SK-MEL-5 (cell line): Measurements from ENCODE around the gene PAEP. TPM values are rescaled to one million over a fixed set of nuclear protein-coding genes. Genes with fewer than 3 reads are reported as not detected.
"Not testable (repeated sequence)": the region's sequence is repeated elsewhere in the genome, so short reads cannot be mapped to it uniquely, and the experiment has no call there.

Experiments used
- DNase-seq: peaks from one replicate; pipeline ENCODE4 v3.0.0-alpha.2; 2016; ENCODE audit warnings: low read depth, low spot score
- in situ Hi-C: cut with HindIII; loops from 2 replicates; pipeline ENCODE4 v1.10.0; 2016; ENCODE audit warnings: low sequenced_read_pairs, high pct_unique_total_duplicates, low pct_unique_long_range_greater_than_20kb
- total RNA-seq: library from RNA; depleted of rRNA; stranded (reverse); fragments of >200 nt; shearing (Covaris generic); gene quantifications from 2 replicates; pipeline ENCODE4 v1.2.3, GENCODE V29; 2014

PAEP gene
- total RNA-seq, 1 experiment from 2014 or later = 45.8 TPM

GRCh38 chr9:135523521-135524129 lies 37.9 kb upstream of the PAEP start:
- DNase-seq = no peak

DNA sequence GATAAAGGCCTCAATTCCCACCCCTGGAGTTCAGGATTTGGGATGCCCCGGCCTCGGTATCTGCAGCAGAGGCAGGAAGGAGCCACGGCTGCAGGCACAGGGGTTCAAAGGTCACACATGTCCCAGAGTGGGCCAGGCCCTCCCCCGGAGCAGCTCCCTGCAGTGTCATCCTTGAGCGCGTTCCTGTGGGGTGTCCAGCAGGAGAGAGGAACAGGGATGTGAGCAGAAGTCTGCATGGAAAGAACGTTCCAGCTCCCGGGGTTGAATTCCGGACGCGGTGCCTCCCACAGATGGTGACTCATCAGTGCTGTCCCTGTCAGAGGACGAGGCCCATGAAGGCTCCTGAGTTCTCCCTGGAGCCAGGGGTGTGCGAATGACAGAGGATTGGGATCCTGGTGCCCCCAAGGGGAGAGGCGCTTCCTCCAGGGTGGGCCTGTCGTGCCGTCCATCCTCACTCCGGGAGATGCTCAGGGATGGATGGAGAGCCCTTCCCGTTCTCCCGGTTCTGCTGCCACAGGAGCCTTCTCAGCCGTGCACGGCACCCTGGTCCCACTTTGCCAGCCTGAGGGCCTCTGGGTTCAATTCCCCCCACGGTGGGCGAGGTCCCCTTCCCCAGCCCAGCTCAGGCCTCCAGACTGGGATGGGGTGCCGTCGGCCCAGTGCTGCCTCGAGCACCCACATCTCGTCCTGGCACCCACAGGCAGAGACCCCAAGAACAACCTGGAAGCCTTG lies 37.3 kb upstream of the PAEP start:
- no peak for DNase-seq
- in situ Hi-C loops = no loop called here

More at GRCh38 chr9:135523521-135524129, 37.9 kb upstream of the PAEP start:
- in situ Hi-C loops = no loop called here

DNA sequence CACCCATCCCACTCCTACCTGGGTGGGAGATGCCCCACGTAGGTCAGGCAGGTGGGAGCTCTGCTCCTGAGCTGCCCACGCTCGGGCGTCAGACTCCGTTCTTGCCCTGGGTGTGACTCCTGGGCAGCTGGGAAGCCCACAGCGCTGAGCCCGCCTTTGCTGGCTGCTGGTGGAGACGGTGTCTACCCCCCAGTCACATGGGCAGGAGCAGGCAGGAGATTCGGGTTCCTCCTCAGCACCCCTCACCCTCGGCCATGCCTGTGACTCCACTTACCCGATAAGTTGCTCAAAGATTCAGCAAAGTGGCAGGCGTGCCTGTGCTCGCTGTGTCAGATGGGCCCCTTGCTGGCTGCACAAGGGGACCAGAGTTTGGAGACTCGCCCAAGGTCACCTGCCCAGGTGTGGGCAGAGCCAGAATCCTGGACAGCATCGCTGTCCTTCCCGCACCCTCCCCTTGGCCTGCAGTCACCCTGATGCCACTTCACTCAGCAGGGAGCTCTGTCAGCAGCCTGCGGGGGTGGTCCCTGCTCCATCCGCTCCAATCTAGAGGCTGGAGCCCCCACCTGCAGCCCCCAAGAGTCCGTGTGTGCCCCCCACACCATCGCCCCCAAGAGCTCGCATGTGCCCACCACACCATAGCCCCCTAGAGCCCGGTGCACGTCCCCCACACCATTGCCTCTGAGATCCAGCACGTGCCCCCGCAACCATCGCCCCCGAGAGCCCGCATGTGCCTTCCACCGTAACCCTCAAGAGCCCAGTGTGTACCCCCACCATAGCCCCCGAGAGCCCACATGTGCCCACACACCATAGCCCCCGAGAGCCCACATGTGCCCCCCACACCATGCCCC lies 36.1 kb upstream of the PAEP start:
- in situ Hi-C loops = no loop called here

DNA sequence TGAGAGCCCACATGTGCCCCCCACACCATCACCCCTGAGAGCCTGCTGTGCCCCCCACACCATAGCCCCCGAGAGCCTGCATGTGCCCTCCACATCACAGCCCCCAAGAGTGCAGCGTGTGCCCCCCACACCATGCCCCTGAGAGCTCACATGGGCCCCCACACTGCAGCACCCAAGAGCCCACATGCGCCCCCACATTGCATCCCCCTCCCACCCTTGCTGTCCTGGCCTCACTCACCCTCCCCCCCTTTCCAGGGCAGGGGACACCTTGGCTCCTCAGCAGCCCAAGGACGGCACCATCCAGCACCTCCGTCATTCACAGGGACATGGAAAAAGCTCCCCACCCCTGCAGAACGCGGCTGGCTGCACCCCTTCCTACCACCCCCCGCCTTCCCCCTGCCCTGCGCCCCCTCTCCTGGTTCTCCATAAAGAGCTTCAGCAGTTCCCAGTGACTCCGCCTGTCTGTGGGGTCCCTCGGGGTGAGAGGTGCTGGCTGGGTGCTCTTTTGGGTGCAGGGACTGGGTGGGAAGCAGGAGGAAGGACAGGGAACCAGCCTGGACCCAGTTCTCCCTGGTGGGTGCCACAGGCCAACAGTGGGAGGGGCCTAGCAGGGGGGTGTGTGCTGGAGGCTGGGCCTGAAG lies 35.3 kb upstream of the PAEP start:
- no peak for DNase-seq
- in situ Hi-C loops = no loop called here

More for the DNA sequence above, 36.1 kb upstream of the PAEP start:
- DNase-seq = no peak

GRCh38 chr9:135526730-135527571 lies 34.6 kb upstream of the PAEP start:
- in situ Hi-C loops = no loop called here
- DNase-seq = no peak

DNA sequence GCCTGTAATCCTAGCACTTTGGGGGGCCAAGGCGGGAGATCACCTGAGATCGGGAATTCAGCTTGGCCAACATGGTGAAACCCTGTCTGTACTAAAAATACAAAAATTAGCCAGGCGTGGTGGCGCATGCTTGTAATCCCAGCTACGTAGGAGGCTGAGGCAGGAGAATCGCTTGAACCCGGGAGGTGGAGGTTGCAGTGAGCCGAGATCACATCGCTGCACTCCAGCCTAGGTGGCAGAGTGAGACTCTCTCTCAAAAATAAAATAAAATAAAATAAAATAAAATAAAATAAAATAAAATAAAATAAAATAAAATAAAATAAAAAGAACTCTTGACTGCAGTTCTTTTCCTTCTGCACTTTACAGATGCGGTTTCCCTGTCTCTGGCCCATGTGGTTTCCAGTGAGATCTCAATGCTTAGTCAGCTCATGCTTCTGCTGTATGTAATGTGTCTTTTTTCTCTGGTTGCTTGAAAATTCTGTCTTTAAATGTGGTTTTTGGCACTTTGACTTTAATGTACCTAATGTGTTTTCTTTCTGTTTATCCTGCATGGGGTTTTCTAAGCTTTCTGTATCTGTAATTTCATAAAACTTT lies 32.6 kb upstream of the PAEP start:
- in situ Hi-C loops, DNase-seq: not testable (repeated sequence)

GRCh38 chr9:135530146-135530545 lies 31.4 kb upstream of the PAEP start:
- in situ Hi-C loops = no loop called here
- no peak for DNase-seq

GRCh38 chr9:135531096-135531495 lies 30.5 kb upstream of the PAEP start:
- DNase-seq = no peak
- in situ Hi-C loops = no loop called here

- in situ Hi-C loops = no loop called here
- no peak for DNase-seq
These were observed 28.4 kb upstream of the PAEP start for GRCh38 chr9:135533113-135533512.

- DNase-seq = no peak
- in situ Hi-C loops = no loop called here
These were observed 27.9 kb upstream of the PAEP start for GRCh38 chr9:135533674-135534073.

DNA sequence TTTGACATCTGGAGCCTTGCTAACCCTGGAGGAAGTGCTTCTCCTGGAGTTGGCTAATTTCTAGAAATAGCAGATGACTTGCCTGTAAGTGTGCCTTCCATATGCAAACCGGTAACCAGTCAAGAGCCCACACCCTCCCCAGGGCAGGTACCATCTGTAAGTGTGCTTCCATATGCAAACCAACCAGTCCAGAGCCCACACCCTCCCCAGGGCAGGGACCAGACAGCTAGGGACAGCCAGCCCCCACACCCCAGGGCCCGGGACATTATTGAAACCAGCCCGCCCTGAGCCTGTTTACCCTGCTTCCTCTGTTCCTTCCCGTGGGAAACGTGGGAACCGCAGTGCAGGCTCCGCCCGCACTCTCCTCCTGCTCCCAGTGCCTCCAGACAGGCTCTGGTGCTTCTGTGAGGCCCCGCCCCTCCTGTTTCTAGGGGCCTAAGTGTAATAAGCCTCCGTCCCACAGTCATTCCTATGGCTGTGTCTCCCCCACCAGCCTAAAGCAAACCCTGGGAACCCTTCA lies 27.3 kb upstream of the PAEP start:
- in situ Hi-C loops, DNase-seq: not testable (repeated sequence)

- in situ Hi-C loops, DNase-seq: not testable (repeated sequence)
These were observed 26.7 kb upstream of the PAEP start for GRCh38 chr9:135534826-135535225.

DNA sequence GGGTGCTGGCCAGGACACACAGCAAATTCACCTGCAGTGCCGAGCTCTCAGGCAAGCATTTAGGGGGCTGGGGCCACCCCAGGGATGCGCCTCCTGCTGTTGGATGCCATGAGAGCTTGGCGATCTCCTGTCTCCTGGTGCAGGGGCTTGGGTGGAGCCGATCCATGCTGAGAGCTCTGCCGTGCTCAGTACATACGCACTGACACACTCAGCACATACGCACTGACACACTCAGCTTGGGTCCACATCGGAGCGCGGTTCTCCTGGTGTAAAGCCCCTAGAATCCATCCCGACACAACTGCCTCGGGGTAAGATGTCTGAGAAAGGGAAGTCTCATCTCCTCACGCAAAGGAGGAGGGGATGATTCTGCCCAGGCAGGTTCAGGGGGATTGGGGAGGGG lies 25.9 kb upstream of the PAEP start:
- in situ Hi-C loops, DNase-seq: not testable (repeated sequence)

GRCh38 chr9:135536216-135536615 lies 25.3 kb upstream of the PAEP start:
- in situ Hi-C loops = no loop called here
- no peak for DNase-seq

GRCh38 chr9:135543262-135543894 lies 18.2 kb upstream of the PAEP start:
- DNase-seq, in situ Hi-C loops: not testable (repeated sequence)

DNA sequence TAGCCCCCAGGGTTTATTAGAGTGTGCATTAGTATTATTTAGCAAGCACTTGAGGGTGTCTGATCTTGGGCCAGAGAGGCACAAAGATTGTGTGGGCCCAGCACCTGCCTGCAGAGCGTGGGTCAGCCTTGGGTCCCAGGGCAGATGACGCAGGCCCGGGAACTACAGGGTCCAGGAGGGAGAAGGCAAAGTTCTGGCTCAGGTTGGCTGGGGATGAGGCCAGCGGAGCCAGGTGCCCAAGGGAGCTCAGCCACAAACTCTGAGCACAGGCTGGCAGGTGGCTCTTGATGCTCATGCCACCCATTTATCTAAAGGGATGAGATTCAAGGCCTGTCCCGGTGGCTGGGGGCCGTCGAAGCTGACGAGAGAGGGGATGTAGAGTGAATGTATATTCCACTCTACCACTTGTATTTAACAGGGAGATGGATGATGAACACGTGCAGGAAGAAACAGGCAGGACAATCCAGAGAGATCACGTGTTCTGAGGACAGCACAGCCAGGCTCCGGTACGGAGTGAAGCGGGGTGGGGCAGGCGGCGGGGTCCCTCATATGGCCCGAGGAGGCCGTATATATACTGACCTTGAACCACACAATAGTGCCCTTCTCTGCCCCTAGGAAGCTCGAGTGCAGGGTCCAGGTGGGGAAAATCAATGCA lies 16.4 kb upstream of the PAEP start:
- no peak for DNase-seq
- in situ Hi-C loops = no loop called here
